Suprapubic skin (tissue), 4 donors: Measurements from ENCODE around the gene YWHAE. TPM values are rescaled to one million over a fixed set of nuclear protein-coding genes. Genes with fewer than 3 reads are reported as not detected.

ENCODE experiments used
- DNase-seq, 2 donors: peaks; one replicate each; pipeline ENCODE4 v3.0.0-alpha.2; 2019; ENCODE audit warnings: low spot score in 2 of 2
- H3K27ac ChIP-seq: fragments of 200-600 bp; sonication (generic); one replicate; pipeline ENCODE4 v1.5.1; 2019
- H3K27me3 ChIP-seq: fragments of 200-600 bp; sonication (generic); one replicate; pipeline ENCODE4 v1.5.1; 2019
- H3K36me3 ChIP-seq: fragments of 200-600 bp; sonication (generic); one replicate; pipeline ENCODE4 v1.5.1; 2019
- H3K4me1 ChIP-seq: fragments of 200-600 bp; sonication (generic); one replicate; pipeline ENCODE4 v1.5.1; 2019
- H3K4me3 ChIP-seq: fragments of 200-600 bp; sonication (generic); one replicate; pipeline ENCODE4 v1.5.1; 2019; ENCODE audit warnings: mild to moderate bottlenecking
- H3K9me3 ChIP-seq: fragments of 200-600 bp; sonication (generic); one replicate; pipeline ENCODE4 v1.5.1; 2019
- EP300 ChIP-seq: sonication (generic); formaldehyde crosslinking; IDR thresholded peaks from one replicate; pipeline ENCODE4 v1.6.1; 2017; ENCODE audit warnings: antibody characterized with exemption
- POLR2A ChIP-seq, 2 donors: fragments of 450-650 bp; IDR thresholded peaks; one replicate each; pipeline ENCODE4 v1.6.1; 2017; ENCODE audit warnings: antibody characterized with exemption in 2 of 2, mild to moderate bottlenecking in 2 of 2, moderate library complexity in 2 of 2
- POLR2AphosphoS5 ChIP-seq, 3 donors: sonication (generic); formaldehyde crosslinking; IDR thresholded peaks; one replicate each; pipeline ENCODE4 v1.6.1; 2017; ENCODE audit warnings: antibody characterized with exemption in 3 of 3
- WGBS: methylation state at CpG from one replicate; pipeline ENCODE4 v1.1.5; 2018; 5-methylcytosine and 5-hydroxymethylcytosine counted together
- total RNA-seq, 4 donors: library from RNA; depleted of rRNA; stranded (reverse); fragments of >200 nt; gene quantifications; one replicate each; pipeline ENCODE4 v1.1.0, GENCODE V29; 2016
- TF ChIP-seq, protein P1 (sequence below), 2 donors: fragments of 200-600 bp in 1 of 2; fragments of 450-650 bp in 1 of 2; sonication (generic) in 1 of 2; IDR thresholded peaks; one replicate each; pipeline ENCODE4 v1.5.1; 2016 to 2019; ENCODE audit warnings: antibody characterized with exemption in 2 of 2, mild to moderate bottlenecking in 1 of 2, moderate library complexity in 1 of 2

The YWHAE gene
- total RNA-seq, 4 donors from 2014 or later = 467 to 572 (median 520) TPM

DNA sequence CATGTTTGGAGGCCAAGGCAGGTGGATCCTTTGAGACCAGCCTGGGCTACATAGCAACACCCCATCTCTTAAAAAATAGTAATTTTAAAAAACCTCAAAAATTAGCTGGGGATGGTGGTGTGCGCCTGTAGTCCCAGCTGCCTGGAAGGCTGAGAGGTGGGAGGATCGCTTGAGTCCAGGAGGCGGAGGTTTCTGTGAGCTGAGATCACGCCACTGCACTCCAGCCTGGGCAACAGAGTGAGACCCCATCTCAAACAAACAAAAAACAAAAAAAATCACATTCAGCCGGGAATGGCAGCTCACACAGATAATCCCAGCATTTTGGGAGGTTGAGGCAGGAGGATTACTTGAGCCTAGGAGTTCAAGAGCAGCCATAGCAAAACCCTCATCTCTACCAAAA, 16.4 kb upstream of the YWHAE start:
- H3K4me1 ChIP-seq = peaks cover 9% of the 10 kb centered on the region
- H3K27me3 ChIP-seq = no peaks in the 10 kb centered on the region
- H3K27ac ChIP-seq = no peak overlapping the region
- no peak for DNase-seq
- no peak overlapping the region for H3K4me3 ChIP-seq
- H3K36me3 ChIP-seq = peaks cover 27% of the 10 kb centered on the region
- no peaks in the 10 kb centered on the region for H3K9me3 ChIP-seq
- TF ChIP-seq EP300 = no peak
- TF ChIP-seq, protein P1, sequence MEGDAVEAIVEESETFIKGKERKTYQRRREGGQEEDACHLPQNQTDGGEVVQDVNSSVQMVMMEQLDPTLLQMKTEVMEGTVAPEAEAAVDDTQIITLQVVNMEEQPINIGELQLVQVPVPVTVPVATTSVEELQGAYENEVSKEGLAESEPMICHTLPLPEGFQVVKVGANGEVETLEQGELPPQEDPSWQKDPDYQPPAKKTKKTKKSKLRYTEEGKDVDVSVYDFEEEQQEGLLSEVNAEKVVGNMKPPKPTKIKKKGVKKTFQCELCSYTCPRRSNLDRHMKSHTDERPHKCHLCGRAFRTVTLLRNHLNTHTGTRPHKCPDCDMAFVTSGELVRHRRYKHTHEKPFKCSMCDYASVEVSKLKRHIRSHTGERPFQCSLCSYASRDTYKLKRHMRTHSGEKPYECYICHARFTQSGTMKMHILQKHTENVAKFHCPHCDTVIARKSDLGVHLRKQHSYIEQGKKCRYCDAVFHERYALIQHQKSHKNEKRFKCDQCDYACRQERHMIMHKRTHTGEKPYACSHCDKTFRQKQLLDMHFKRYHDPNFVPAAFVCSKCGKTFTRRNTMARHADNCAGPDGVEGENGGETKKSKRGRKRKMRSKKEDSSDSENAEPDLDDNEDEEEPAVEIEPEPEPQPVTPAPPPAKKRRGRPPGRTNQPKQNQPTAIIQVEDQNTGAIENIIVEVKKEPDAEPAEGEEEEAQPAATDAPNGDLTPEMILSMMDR (IDR thresholded peaks at IDR 0.05) = no peak
- no peak for TF ChIP-seq POLR2A (IDR thresholded peaks at IDR 0.05)
- no peak for TF ChIP-seq POLR2AphosphoS5 (IDR thresholded peaks at IDR 0.05)
- 97% methylated on average over 5 of the region's 5 CpGs for WGBS

DNA sequence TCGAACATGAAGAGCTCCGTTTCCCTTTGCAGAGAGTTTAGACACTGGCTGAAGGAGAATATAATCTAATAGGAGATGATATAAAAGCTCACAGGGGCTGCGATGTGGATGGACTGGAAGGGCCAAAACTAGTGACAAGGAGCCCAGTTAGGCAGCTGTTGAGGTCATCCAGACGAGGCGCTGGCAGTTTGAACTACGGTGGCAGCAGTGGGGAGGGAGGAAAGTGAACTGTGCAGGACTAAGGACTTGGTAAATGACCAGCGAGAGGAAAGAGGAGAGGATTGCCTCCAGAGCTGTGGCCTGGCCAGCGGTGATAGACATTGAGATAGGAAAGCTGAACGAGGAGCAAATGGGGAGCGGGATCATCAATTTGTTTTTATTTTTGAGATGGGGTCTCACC, 14.6 kb upstream of the YWHAE start:
- Histone ChIP-seq H3K27ac (no peak overlapping the region), H3K9me3 (no peaks in the 10 kb centered on the region), H3K27me3 (no peaks in the 10 kb centered on the region), H3K4me3 (no peak overlapping the region), H3K4me1 (peaks cover 9% of the 10 kb centered on the region), H3K36me3 (peaks cover 12% of the 10 kb centered on the region)
- 87% methylated on average over 10 of the region's 10 CpGs for WGBS
- no peak for TF ChIP-seq POLR2A (IDR thresholded peaks at IDR 0.05)
- TF ChIP-seq, protein P1 (IDR thresholded peaks at IDR 0.05) = no peak
- no peak for TF ChIP-seq POLR2AphosphoS5 (IDR thresholded peaks at IDR 0.05)
- TF ChIP-seq EP300 = no peak
- no peak for DNase-seq

DNA sequence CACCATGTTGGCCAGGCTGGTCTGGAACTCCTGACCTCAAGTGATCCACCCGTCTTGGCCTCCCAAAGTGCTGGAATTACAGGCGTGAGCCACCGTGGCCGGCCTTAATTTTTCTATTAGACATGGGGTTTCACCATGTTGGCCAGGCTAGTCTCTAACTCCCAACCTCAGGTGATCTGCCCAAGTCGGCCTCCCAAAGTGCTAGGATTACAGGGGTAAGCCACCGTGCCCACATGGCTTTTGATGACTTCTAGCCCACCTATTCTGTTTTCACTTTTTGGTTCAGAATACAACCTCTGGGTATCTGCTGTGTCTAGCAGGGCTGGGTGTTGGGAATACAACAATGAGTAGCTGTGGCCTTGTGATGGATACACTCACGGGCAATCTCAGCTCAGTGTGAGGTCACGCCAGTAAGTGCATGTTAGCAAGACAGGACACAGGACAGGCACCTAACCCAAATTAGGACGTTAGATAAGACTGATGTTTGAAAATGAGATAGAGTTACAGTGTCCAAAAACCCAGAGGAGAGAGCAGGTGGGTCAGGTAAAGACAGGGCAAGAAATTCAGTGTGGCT, 14.1 kb upstream of the YWHAE start:
- 86% methylated on average over 9 of the region's 9 CpGs for WGBS
- H3K27me3 ChIP-seq = no peaks in the 10 kb centered on the region
- H3K9me3 ChIP-seq = no peaks in the 10 kb centered on the region
- no peak overlapping the region for H3K27ac ChIP-seq
- DNase-seq = no peak
- peaks cover 12% of the 10 kb centered on the region for H3K36me3 ChIP-seq
- H3K4me3 ChIP-seq = no peak overlapping the region
- H3K4me1 ChIP-seq = peaks cover 9% of the 10 kb centered on the region
- TF ChIP-seq POLR2AphosphoS5 (IDR thresholded peaks at IDR 0.05) (no peak), POLR2A (IDR thresholded peaks at IDR 0.05) (no peak), EP300 (no peak)
- TF ChIP-seq, protein P1 (IDR thresholded peaks at IDR 0.05) = no peak

DNA sequence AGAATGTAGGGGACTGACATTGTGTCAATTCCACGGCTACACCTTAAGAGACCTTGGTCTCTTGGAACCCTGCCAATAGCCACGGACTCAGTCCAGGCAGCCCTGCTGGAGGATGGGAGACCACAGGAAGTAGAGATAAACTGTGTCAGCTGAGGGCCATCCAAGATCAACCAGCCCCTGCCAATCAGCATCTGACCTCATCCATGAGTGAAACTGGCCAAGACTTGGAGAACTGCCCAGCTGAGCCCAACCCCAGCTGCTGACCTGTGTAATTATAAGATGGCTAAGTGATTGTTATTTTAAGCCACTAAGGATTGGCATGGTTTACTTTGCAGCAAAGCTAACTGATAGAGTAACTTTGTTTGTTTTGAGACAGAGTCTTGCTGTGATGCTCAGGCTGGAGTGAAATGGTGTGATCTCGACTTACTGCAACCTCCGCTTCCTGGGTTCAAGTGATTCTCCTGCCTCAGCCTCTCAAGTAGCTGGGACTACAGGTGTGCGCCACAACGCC, 13.3 kb upstream of the YWHAE start:
- WGBS = 74% methylated on average over 6 of the region's 6 CpGs
- Histone ChIP-seq H3K36me3 (peaks cover 12% of the 10 kb centered on the region), H3K27me3 (no peaks in the 10 kb centered on the region), H3K27ac (no peak overlapping the region), H3K9me3 (no peaks in the 10 kb centered on the region), H3K4me1 (peaks cover 9% of the 10 kb centered on the region), H3K4me3 (no peak overlapping the region)
- DNase-seq = no peak
- no peak for TF ChIP-seq EP300
- TF ChIP-seq POLR2AphosphoS5 (IDR thresholded peaks at IDR 0.05) = no peak
- TF ChIP-seq, protein P1 (IDR thresholded peaks at IDR 0.05) = no peak
- TF ChIP-seq POLR2A (IDR thresholded peaks at IDR 0.05) = no peak

DNA sequence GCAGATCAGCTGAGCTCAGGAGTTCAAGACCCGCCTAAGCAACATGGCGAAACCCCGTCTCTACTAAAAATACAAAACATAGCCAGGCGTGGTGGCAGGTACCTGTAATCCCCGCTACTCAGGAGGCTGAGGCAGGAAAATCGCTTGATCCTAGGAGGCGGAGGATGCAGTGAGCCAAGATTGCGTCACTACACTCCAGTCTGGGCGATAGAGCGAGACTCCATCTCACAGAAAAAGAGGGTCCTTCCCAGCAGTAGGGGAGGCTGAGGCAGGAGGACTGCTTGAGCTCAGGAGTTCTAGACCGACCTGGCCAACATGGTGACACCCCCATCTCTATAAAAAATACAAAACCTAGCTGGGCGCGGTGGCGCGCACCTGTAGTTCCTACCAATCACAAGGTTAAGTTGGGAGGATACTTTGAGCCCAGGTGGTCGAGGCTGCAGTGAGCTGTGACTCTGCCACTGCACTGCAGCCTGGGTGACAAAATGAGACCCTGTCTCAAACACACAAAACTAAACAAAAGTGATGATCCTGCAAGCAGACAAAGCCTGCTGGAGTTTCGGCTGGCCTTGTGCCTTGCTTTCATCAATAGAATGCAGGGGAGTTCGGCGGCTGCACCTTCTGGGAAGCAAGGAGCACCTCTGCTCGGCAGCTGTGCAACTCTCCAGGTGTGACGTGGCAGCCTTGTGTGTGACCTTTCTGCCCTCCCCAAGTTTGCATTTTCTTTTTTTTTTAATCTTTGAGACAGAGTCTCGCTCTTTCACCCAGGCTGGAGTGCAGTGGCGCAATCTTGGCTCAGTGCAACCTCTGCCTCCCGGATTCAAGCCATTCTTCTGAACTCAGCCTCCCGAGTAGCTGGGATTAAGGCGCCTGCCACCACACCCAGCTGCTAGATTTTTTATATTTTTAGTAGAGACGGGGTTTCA, 12.4 kb upstream of the YWHAE start:
- H3K4me3 ChIP-seq = no peak overlapping the region
- peaks cover 7% of the 10 kb centered on the region for H3K36me3 ChIP-seq
- H3K27ac ChIP-seq = no peak overlapping the region
- no peaks in the 10 kb centered on the region for H3K27me3 ChIP-seq
- no peaks in the 10 kb centered on the region for H3K9me3 ChIP-seq
- no peak for DNase-seq
- TF ChIP-seq POLR2AphosphoS5 (IDR thresholded peaks at IDR 0.05) = no peak
- TF ChIP-seq, protein P1 (IDR thresholded peaks at IDR 0.05) = no peak
- no peak for TF ChIP-seq POLR2A (IDR thresholded peaks at IDR 0.05)
- TF ChIP-seq EP300 = no peak
- WGBS = 78% methylated on average over 26 of the region's 27 CpGs
- peaks cover 9% of the 10 kb centered on the region for H3K4me1 ChIP-seq
